Panc1 (cell line): ENCODE measurements around the gene UBTD1.

Source experiments
- POLR2AphosphoS5 ChIP-seq: IDR thresholded peaks from 2 replicates; pipeline ENCODE4 v1.6.1; 2012; ENCODE audit warnings: mild to moderate bottlenecking, low read depth, low read length, moderate library complexity
- TCF7L2 ChIP-seq: IDR thresholded peaks from 2 replicates; pipeline ENCODE4 v1.6.1; 2011; ENCODE audit warnings: mild to moderate bottlenecking, low read depth, low read length, inconsistent platforms
- TF ChIP-seq, protein P1 (sequence below): fragments of 450-650 bp; IDR thresholded peaks from 2 replicates; pipeline ENCODE4 v1.5.1; 2017; ENCODE audit warnings: mild to moderate bottlenecking

- TF ChIP-seq TCF7L2 (no peak), POLR2AphosphoS5 (no peak)
- TF ChIP-seq, protein P1, sequence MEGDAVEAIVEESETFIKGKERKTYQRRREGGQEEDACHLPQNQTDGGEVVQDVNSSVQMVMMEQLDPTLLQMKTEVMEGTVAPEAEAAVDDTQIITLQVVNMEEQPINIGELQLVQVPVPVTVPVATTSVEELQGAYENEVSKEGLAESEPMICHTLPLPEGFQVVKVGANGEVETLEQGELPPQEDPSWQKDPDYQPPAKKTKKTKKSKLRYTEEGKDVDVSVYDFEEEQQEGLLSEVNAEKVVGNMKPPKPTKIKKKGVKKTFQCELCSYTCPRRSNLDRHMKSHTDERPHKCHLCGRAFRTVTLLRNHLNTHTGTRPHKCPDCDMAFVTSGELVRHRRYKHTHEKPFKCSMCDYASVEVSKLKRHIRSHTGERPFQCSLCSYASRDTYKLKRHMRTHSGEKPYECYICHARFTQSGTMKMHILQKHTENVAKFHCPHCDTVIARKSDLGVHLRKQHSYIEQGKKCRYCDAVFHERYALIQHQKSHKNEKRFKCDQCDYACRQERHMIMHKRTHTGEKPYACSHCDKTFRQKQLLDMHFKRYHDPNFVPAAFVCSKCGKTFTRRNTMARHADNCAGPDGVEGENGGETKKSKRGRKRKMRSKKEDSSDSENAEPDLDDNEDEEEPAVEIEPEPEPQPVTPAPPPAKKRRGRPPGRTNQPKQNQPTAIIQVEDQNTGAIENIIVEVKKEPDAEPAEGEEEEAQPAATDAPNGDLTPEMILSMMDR = no peak
Observed at GRCh38 chr10:97494151-97494550, 4.6 kb upstream of the UBTD1 start.
